Esophagus muscularis mucosa (tissue), 4 donors: ENCODE data around the gene SLCO3A1. TPM values are rescaled to one million over a fixed set of nuclear protein-coding genes. Genes with fewer than 3 reads are reported as not detected.

Experiments
- DNase-seq: peaks from one replicate; pipeline ENCODE4 v3.0.0-alpha.2; 2017; ENCODE audit errors: extremely low spot score
- H3K27ac ChIP-seq, 4 donors: fragments of 200-600 bp; sonication (generic); replicated peaks in 1 of 4; 1 replicate in 3 of 4; 2 replicates in 1 of 4; pipeline ENCODE4 v1.5.1; 2016 to 2019; ENCODE audit warnings: mild to moderate bottlenecking in 1 of 4
- H3K27me3 ChIP-seq, 4 donors: fragments of 200-600 bp; sonication (generic); one replicate each; pipeline versions ENCODE4 v1.5.1 to v1.6.0; 2016 to 2019
- H3K36me3 ChIP-seq, 4 donors: fragments of 200-600 bp; sonication (generic); one replicate each; pipeline ENCODE4 v1.5.1; 2016 to 2019
- H3K4me1 ChIP-seq, 4 donors: fragments of 200-600 bp; sonication (generic); one replicate each; pipeline ENCODE4 v1.5.1; 2016 to 2019
- H3K4me3 ChIP-seq, 4 donors: fragments of 200-600 bp; sonication (generic); 1 replicate in 2 of 4; 2 replicates in 2 of 4; pipeline ENCODE4 v1.5.1; 2016 to 2019; ENCODE audit warnings: mild to moderate bottlenecking in 4 of 4, moderate library complexity in 1 of 4
- H3K9me3 ChIP-seq, 4 donors: fragments of 200-600 bp; sonication (generic); 1 replicate in 3 of 4; 2 replicates in 1 of 4; pipeline ENCODE4 v1.5.1; 2016 to 2019
- EP300 ChIP-seq: sonication (generic); formaldehyde crosslinking; IDR thresholded peaks from one replicate; pipeline ENCODE4 v1.6.1; 2017; ENCODE audit warnings: antibody characterized with exemption
- POLR2A ChIP-seq: fragments of 450-650 bp; IDR thresholded peaks from one replicate; pipeline ENCODE4 v1.6.1; 2017; ENCODE audit warnings: antibody characterized with exemption, moderate library complexity, mild to moderate bottlenecking, low read depth
- POLR2AphosphoS5 ChIP-seq, 2 donors: sonication (generic); formaldehyde crosslinking; IDR thresholded peaks; one replicate each; pipeline ENCODE4 v1.6.1; 2017; ENCODE audit warnings: antibody characterized with exemption in 2 of 2
- WGBS: methylation state at CpG from one replicate; pipeline ENCODE4 v1.1.5; 2018; 5-methylcytosine and 5-hydroxymethylcytosine counted together
- intact Hi-C: fragments of 100-400 bp; cut with DNase I; formaldehyde crosslinking; loops from one replicate; pipeline ENCODE4 v1.15.1; 2023
- total RNA-seq, 4 donors: library from RNA; depleted of rRNA; stranded (reverse); fragments of >200 nt; gene quantifications; one replicate each; pipeline versions ENCODE4 v1.1.0 to v1.2.1, GENCODE V29; 2016
- TF ChIP-seq, protein P1 (sequence below), 3 experiments: fragments of 200-600 bp in 2 of 3; fragments of 450-650 bp in 1 of 3; sonication (generic) in 2 of 3; IDR thresholded peaks; one replicate each; pipeline ENCODE4 v1.5.1; 2017 to 2019; ENCODE audit warnings: antibody characterized with exemption in 3 of 3, mild to moderate bottlenecking in 2 of 3, moderate library complexity in 1 of 3

Gene SLCO3A1
- total RNA-seq, 4 donors from 2014 or later: 5.6 to 17.5 (median 12.3) TPM

DNA sequence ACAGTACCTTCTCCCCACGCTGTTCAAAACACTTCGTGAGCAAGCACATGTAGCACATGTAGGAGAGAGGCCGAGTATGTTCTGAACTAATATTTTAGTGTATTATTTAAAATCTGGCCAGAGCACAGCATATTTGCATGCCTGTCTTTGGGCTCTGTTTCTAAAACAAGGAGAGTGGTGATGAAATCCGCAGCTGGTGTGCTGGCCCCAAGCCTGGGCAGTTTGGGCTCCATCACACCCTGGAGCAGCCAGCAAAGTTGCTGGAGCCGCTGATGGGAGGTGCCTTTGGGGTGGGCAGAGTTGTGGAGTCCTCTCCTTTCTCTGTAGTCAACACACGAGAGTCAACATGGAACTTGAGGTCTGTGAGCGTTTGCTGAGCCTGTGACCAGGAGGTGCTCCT is 116.6 kb downstream of the SLCO3A1 start:
- Histone ChIP-seq H3K36me3 (no peaks in the 10 kb centered on the region), H3K27me3 (no peaks in the 10 kb centered on the region), H3K4me3 (no peak overlapping the region), H3K27ac (peak overlapping the region in 1 of 4 donors; percentile 13), H3K4me1 (peaks cover 29 to 74% (median 41%) of the 10 kb centered on the region in 4 donors), H3K9me3 (no peaks in the 10 kb centered on the region)
- no peak for DNase-seq
- intact Hi-C loops: no loop called here
- WGBS: 37% methylated on average over 7 of the region's 7 CpGs
- TF ChIP-seq EP300 (no peak), POLR2AphosphoS5 (IDR thresholded peaks at IDR 0.05) (peak; percentile 47 to 48), POLR2A (no peak)
- TF ChIP-seq, protein P1, sequence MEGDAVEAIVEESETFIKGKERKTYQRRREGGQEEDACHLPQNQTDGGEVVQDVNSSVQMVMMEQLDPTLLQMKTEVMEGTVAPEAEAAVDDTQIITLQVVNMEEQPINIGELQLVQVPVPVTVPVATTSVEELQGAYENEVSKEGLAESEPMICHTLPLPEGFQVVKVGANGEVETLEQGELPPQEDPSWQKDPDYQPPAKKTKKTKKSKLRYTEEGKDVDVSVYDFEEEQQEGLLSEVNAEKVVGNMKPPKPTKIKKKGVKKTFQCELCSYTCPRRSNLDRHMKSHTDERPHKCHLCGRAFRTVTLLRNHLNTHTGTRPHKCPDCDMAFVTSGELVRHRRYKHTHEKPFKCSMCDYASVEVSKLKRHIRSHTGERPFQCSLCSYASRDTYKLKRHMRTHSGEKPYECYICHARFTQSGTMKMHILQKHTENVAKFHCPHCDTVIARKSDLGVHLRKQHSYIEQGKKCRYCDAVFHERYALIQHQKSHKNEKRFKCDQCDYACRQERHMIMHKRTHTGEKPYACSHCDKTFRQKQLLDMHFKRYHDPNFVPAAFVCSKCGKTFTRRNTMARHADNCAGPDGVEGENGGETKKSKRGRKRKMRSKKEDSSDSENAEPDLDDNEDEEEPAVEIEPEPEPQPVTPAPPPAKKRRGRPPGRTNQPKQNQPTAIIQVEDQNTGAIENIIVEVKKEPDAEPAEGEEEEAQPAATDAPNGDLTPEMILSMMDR (IDR thresholded peaks at IDR 0.05): no peak

DNA sequence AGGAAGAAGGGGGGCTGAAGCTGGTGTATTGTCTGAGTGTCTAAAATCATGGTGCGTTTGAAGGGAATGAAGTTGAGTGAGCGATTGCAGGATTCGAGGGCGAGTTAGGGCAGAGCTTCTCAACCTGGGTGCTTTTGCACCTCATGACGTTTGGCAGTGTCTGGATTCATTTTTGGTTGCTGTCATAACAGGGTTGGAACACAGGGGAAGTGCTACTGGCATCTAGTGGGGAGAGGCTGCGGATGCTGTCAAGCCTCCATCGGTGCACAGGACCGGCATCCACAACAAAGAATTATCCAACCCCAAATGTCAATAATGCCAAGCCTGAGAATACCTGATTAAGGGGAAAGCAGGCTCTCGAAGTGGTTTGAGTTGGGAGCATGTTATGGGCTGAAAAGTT is 120.0 kb downstream of the SLCO3A1 start:
- intact Hi-C loops: no loop called here

DNA sequence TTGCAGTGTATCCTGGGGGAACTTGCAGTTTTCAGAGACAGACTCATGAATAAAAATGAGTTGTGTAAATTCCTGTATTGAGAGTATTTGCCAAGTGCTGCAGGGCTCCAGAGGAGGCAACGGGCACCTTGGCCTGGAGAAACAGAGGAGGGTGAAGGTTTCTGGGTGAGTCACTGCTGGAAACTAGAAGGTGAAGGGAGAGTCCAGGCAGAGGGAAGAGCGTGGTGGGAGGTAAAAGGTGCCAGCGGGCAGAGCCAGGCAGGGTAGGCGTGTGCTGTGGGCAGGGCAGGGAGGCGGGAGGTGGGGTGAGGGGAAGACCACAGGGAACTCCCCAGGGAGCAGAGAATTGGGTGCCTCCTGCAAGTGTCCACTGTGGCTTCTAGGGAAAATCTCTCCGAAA is 120.8 kb downstream of the SLCO3A1 start:
- WGBS: 88% methylated on average over 6 of the region's 6 CpGs
- no peak for DNase-seq
- intact Hi-C loops: no loop called here
- Histone ChIP-seq H3K27me3 (no peaks in the 10 kb centered on the region), H3K27ac (no peak overlapping the region), H3K4me1 (peaks cover 14 to 48% (median 24%) of the 10 kb centered on the region in 4 donors), H3K9me3 (no peaks in the 10 kb centered on the region), H3K36me3 (no peaks in the 10 kb centered on the region), H3K4me3 (no peak overlapping the region)
- no peak for TF ChIP-seq POLR2A
- TF ChIP-seq POLR2AphosphoS5 (IDR thresholded peaks at IDR 0.05): no peak
- no peak for TF ChIP-seq EP300
- TF ChIP-seq, protein P1 (IDR thresholded peaks at IDR 0.05): no peak

More for the DNA sequence above, 120.0 kb downstream of the SLCO3A1 start:
- H3K36me3 ChIP-seq: no peaks in the 10 kb centered on the region
- no peak overlapping the region for H3K27ac ChIP-seq
- no peaks in the 10 kb centered on the region for H3K27me3 ChIP-seq
- TF ChIP-seq EP300: no peak
- TF ChIP-seq POLR2A: no peak
- TF ChIP-seq POLR2AphosphoS5 (IDR thresholded peaks at IDR 0.05): no peak
- TF ChIP-seq, protein P1 (IDR thresholded peaks at IDR 0.05): no peak
- peaks cover 18 to 51% (median 27%) of the 10 kb centered on the region in 4 donors for H3K4me1 ChIP-seq
- 86% methylated on average over 9 of the region's 9 CpGs for WGBS
- no peak overlapping the region for H3K4me3 ChIP-seq
- DNase-seq: no peak
- H3K9me3 ChIP-seq: no peaks in the 10 kb centered on the region

DNA sequence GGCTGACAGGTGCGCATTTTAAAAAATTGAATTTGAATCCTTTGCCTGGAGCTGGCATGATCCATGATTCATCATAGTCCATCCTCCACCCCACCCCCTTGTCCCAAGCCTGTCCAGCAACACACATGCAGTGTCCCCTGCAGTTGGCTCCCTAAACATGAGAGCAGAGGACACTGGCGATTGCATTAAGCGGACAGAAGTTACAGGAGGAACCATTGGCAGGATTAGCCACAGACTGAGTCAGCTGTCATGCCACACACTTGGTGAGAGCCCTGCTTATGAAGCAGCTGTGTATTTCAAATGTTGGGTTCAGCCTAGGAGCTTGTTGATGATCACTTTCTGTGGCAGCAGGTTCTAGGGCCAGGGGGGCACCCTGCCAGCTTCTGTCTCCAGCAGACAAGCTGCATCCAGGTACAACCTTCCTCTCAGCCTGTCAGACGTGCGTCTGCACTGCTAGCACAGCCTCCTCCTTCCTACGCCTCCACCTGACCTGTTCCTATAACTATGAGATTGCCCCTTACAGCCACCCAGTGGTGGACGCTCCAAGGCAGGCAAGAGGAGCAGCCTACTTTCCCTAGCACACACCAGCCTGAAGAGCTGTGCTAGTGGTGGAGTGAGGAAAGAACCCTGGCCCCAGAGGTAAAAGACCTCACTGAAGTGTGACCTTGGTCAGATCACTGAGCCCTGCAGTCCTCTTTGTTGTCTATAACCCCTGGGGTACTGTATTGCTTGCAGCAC is 121.9 kb downstream of the SLCO3A1 start:
- no peaks in the 10 kb centered on the region for H3K36me3 ChIP-seq
- H3K27me3 ChIP-seq: no peaks in the 10 kb centered on the region
- H3K9me3 ChIP-seq: no peaks in the 10 kb centered on the region
- no peak overlapping the region for H3K27ac ChIP-seq
- TF ChIP-seq, protein P1 (IDR thresholded peaks at IDR 0.05): no peak
- TF ChIP-seq POLR2A: no peak
- TF ChIP-seq EP300: no peak
- no peak for TF ChIP-seq POLR2AphosphoS5 (IDR thresholded peaks at IDR 0.05)
- peaks cover 3 to 45% (median 13%) of the 10 kb centered on the region in 4 donors for H3K4me1 ChIP-seq
- intact Hi-C loops: no loop called here
- no peak overlapping the region for H3K4me3 ChIP-seq
- WGBS: 80% methylated on average over 6 of the region's 7 CpGs
- DNase-seq: no peak

GRCh38 chr15:91976966-91977365 is 123.5 kb downstream of the SLCO3A1 start:
- intact Hi-C loops: no loop called here
- 71% methylated on average over 2 of the region's 2 CpGs for WGBS
- H3K27ac ChIP-seq: no peak overlapping the region
- no peak for DNase-seq
- H3K4me3 ChIP-seq: no peak overlapping the region
- H3K27me3 ChIP-seq: no peaks in the 10 kb centered on the region
- H3K4me1 ChIP-seq: peaks cover 0 to 52% (median 11%) of the 10 kb centered on the region in 4 donors
- no peaks in the 10 kb centered on the region for H3K36me3 ChIP-seq
- H3K9me3 ChIP-seq: no peaks in the 10 kb centered on the region
- TF ChIP-seq, protein P1 (IDR thresholded peaks at IDR 0.05): no peak
- TF ChIP-seq POLR2AphosphoS5 (IDR thresholded peaks at IDR 0.05) (no peak), POLR2A (no peak), EP300 (no peak)
